Astrocyte of the spinal cord (primary cell): ENCODE results near the gene UBAC2.

Source experiments
- DNase-seq: peaks from one replicate; pipeline ENCODE4 v3.0.0; 2011; ENCODE audit warnings: low read depth, low spot score
- H3K4me3 ChIP-seq: 2 replicates; pipeline ENCODE4 v1.5.1; 2011; ENCODE audit warnings: low read depth, mild to moderate bottlenecking, low read length, moderate library complexity
- in situ Hi-C: cut with HindIII; loops from 2 replicates; pipeline ENCODE4 v1.10.0; 2017; ENCODE audit warnings: low sequenced_read_pairs
- TF ChIP-seq, protein P1 (sequence below): IDR thresholded peaks from 2 replicates; pipeline ENCODE4 v1.5.1; 2012; ENCODE audit warnings: low read depth, mild to moderate bottlenecking, low read length, inconsistent platforms

The UBAC2 gene, protein sequence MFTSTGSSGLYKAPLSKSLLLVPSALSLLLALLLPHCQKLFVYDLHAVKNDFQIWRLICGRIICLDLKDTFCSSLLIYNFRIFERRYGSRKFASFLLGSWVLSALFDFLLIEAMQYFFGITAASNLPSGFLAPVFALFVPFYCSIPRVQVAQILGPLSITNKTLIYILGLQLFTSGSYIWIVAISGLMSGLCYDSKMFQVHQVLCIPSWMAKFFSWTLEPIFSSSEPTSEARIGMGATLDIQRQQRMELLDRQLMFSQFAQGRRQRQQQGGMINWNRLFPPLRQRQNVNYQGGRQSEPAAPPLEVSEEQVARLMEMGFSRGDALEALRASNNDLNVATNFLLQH

DNA sequence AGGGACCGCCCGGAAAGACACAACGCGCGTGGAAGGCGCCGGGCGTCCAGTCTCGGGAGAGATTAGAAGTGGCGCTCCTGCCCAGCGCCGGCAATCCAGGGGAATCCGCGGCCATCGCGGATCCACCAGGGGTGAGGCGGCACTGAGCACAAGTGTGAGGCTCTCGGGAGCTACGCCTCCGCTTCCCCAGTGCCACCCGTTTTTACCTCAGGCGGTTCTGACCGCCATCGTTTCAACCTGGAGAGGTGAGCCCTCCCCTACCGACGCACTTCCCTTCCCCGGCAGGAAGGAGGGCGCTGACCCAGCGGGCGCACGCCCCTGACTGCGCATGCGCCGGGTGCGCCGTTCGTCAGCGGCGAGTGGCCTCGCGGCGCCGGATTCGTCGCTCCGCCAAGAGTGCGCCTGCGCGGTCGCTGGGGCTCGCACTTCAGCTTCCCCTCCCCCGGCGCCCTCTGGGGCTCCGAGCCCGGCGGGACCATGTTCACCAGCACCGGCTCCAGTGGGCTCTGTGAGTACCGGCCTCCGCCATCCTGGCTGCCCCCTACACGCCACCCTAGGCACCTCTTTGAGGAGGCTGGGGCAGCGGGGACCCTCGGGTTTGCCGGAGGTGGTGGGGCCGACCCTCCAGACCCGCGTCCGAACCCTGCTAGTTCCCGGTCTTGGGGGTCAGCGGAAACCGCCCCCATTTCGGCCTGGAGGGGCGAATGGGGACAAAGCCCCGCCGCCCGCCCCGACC is at the start of gene UBAC2:
Gene UBAC2 (plus strand): TSS at position 423 of the 736 bp plus-strand sequence. CDS start 55 bp downstream, at position 478.
- TF ChIP-seq, protein P1, sequence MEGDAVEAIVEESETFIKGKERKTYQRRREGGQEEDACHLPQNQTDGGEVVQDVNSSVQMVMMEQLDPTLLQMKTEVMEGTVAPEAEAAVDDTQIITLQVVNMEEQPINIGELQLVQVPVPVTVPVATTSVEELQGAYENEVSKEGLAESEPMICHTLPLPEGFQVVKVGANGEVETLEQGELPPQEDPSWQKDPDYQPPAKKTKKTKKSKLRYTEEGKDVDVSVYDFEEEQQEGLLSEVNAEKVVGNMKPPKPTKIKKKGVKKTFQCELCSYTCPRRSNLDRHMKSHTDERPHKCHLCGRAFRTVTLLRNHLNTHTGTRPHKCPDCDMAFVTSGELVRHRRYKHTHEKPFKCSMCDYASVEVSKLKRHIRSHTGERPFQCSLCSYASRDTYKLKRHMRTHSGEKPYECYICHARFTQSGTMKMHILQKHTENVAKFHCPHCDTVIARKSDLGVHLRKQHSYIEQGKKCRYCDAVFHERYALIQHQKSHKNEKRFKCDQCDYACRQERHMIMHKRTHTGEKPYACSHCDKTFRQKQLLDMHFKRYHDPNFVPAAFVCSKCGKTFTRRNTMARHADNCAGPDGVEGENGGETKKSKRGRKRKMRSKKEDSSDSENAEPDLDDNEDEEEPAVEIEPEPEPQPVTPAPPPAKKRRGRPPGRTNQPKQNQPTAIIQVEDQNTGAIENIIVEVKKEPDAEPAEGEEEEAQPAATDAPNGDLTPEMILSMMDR = peak; percentile 8
- in situ Hi-C loops = no loop called here
- peak within 1 kb of the TSS; percentile 98 for H3K4me3 ChIP-seq
- peak; percentile 94 for DNase-seq

DNA sequence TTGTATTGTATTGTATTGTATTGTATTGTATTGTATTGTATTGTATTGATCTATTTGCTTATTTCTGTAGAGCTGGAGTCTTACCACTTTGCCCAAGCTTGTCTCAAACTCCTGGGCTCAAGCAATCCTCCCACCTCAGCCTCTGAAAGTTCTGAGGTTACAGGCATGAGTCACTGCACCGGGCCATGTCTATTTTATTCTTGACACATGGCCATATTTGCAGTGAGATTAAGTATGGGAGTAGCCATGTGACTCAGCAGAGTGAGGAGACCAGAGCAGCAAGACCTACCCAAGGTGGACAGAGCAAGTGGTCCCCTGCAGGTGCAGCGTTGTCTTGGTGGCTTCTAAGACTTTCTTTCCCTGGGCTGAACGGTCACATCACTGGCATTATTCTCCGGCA is 49.1 kb upstream of the UBAC2 start:
- peak; percentile 67 for DNase-seq
- TF ChIP-seq, protein P1 = no peak
- in situ Hi-C loops = no loop called here

GRCh38 chr13:99153219-99153618 is 47.4 kb upstream of the UBAC2 start:
- in situ Hi-C loops = no loop called here

More for the DNA sequence above, 49.1 kb upstream of the UBAC2 start:
- H3K4me3 ChIP-seq = no peak overlapping the region

GRCh38 chr13:99154064-99154463 is 46.6 kb upstream of the UBAC2 start:
- TF ChIP-seq, protein P1 = no peak
- no peak for DNase-seq
- no peak overlapping the region for H3K4me3 ChIP-seq
- in situ Hi-C loops = no loop called here

More at GRCh38 chr13:99153219-99153618, 47.4 kb upstream of the UBAC2 start:
- DNase-seq = peak; percentile 34
- no peak overlapping the region for H3K4me3 ChIP-seq
- TF ChIP-seq, protein P1 = no peak

DNA sequence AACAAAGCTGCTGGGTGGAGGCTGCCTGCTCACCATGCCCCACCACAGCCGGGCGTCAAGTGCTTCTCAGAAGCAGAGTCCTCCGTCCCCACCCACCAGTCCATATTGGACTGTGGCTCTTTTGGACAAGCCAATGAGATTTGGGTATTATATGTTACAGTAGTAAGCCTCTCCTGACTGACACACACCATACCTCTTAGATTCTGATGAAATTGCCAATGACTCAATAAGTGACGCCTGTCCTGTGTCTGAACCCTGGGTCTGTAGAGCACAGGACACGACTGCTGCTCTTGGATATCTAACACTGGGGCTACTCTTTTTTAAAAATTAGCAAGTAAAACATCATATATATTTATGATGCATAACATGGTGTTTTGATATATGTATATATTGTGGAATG is 44.8 kb upstream of the UBAC2 start:
- no peak overlapping the region for H3K4me3 ChIP-seq
- in situ Hi-C loops = no loop called here
- TF ChIP-seq, protein P1 = no peak
- no peak for DNase-seq

- in situ Hi-C loops = no loop called here
- no peak overlapping the region for H3K4me3 ChIP-seq
- TF ChIP-seq, protein P1 = no peak
- DNase-seq = no peak
Measured at GRCh38 chr13:99157046-99157445, 43.6 kb upstream of the UBAC2 start.
